AG04450 (cell line): ENCODE data around the gene NSMCE3. TPM values are rescaled to one million over a fixed set of nuclear protein-coding genes. Genes with fewer than 3 reads are reported as not detected.
"Not testable (repeated sequence)": the region's sequence is repeated elsewhere in the genome, so short reads cannot be mapped to it uniquely, and the experiment has no call there.

Source experiments
- CTCF ChIA-PET: fragments of 300-600, 350-600 bp; formaldehyde crosslinking; extraction: SDS; loops from one replicate; lab custom pipeline; 2022; ENCODE audit warnings: antibody characterized with exemption, inconsistent platforms; lab: Charles Lee
- POLR2A ChIA-PET: fragments of 350-600 bp; formaldehyde crosslinking; extraction: SDS; loops from one replicate; lab custom pipeline; 2021; ENCODE audit warnings: antibody characterized with exemption, inconsistent platforms; lab: Yijun Ruan, JAX
- DNase-seq: peaks from one replicate; pipeline ENCODE4 v3.0.0-alpha.2; 2011; ENCODE audit warnings: low read depth, low spot score
- H3K27ac ChIP-seq: one replicate; pipeline ENCODE4 v1.5.1; 2012; ENCODE audit warnings: low read depth, low read length, control low read depth
- H3K27me3 ChIP-seq: one replicate; pipeline ENCODE4 v1.6.0; 2012; ENCODE audit warnings: low read length; ENCODE audit not compliant: control insufficient read depth, insufficient read depth
- H3K4me3 ChIP-seq: 2 replicates; pipeline ENCODE4 v1.5.1; 2011; ENCODE audit warnings: mild to moderate bottlenecking, low read depth, low read length, control low read depth
- H3K9me3 ChIP-seq: 2 replicates; pipeline ENCODE4 v1.5.1; 2012; ENCODE audit warnings: low read length; ENCODE audit not compliant: control insufficient read depth, insufficient read depth
- CTCF ChIP-seq: IDR thresholded peaks from 2 replicates; pipeline ENCODE4 v1.5.1; 2011; ENCODE audit warnings: low read depth, low read length, control low read depth, inconsistent platforms
- polyA plus RNA-seq: library from polyadenylated mRNA; depleted of rRNA; stranded (reverse); fragments of >200 nt; gene quantifications from 2 replicates; pipeline ENCODE4 v1.2.3, GENCODE V29; 2011

The NSMCE3 gene
- polyA plus RNA-seq, 1 experiment, result 8.5 TPM

DNA sequence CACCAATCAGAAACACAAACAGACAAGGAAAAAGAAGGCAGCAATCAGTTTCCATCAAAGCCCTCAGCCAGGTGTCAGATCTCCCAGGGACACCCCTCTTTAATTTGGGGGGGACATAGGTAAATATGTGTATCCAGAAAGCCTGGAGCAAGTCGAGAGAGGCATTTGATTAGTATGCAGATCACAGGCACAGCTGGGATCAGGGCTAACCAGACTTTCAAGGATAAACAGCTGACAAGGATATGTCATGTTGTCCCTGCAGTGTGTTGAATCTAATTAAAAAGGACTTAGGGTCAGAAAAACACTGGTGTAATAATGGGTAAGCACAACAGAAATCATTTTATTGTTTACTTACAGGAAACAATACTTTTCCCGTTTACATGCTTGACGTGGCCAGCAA lies 30.2 kb downstream of the NSMCE3 start:
- H3K9me3 ChIP-seq, result no peaks in the 10 kb centered on the region
- POLR2A ChIA-PET, result no interaction called here
- no peak overlapping the region for H3K4me3 ChIP-seq
- CTCF ChIA-PET, result no interaction called here
- H3K27me3 ChIP-seq, result no peaks in the 10 kb centered on the region
- no peak overlapping the region for H3K27ac ChIP-seq
- no peak for DNase-seq
- no peak for TF ChIP-seq CTCF

GRCh38 chr15:29233566-29233965 lies 36.1 kb downstream of the NSMCE3 start:
- Histone ChIP-seq H3K4me3 (no peak overlapping the region), H3K9me3 (no peaks in the 10 kb centered on the region), H3K27me3 (no peaks in the 10 kb centered on the region), H3K27ac (no peak overlapping the region)
- ChIA-PET CTCF (no interaction called here), POLR2A (no interaction called here)
- no peak for TF ChIP-seq CTCF
- no peak for DNase-seq

GRCh38 chr15:29226436-29227208 lies 43.0 kb downstream of the NSMCE3 start:
- Histone ChIP-seq H3K27ac (no peak overlapping the region), H3K9me3 (peaks cover 7% of the 10 kb centered on the region), H3K4me3 (no peak overlapping the region), H3K27me3 (no peaks in the 10 kb centered on the region)
- POLR2A ChIA-PET, result no interaction called here
- CTCF ChIA-PET, result no interaction called here
- DNase-seq, result no peak
- no peak for TF ChIP-seq CTCF

GRCh38 chr15:29225534-29226234 lies 43.9 kb downstream of the NSMCE3 start:
- ChIA-PET CTCF (no interaction called here), POLR2A (no interaction called here)
- peaks cover 7% of the 10 kb centered on the region for H3K9me3 ChIP-seq
- no peak for DNase-seq
- no peak overlapping the region for H3K27ac ChIP-seq
- no peaks in the 10 kb centered on the region for H3K27me3 ChIP-seq
- no peak for TF ChIP-seq CTCF
- H3K4me3 ChIP-seq, result no peak overlapping the region

DNA sequence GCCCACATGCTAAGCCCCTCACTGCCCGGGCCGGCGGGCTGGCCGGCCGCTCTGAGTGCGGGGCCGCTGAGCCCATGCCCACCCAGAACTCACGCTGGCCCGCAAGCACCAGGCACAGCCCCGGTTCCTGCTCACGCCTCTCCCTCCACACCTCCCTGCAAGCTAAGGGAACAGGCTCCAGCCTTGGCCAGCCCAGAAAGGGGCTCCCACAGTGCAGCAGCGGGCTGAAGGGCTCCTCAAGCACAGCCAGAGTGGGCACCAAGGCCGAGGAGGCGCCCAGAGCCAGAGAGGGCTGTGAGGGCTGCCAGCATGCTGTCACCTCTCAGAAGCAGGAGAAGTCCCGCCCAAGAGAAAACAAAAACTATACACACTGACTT lies 44.6 kb downstream of the NSMCE3 start:
- CTCF ChIA-PET, H3K9me3 ChIP-seq, H3K27me3 ChIP-seq, H3K4me3 ChIP-seq, POLR2A ChIA-PET, H3K27ac ChIP-seq, DNase-seq: not testable (repeated sequence)

DNA sequence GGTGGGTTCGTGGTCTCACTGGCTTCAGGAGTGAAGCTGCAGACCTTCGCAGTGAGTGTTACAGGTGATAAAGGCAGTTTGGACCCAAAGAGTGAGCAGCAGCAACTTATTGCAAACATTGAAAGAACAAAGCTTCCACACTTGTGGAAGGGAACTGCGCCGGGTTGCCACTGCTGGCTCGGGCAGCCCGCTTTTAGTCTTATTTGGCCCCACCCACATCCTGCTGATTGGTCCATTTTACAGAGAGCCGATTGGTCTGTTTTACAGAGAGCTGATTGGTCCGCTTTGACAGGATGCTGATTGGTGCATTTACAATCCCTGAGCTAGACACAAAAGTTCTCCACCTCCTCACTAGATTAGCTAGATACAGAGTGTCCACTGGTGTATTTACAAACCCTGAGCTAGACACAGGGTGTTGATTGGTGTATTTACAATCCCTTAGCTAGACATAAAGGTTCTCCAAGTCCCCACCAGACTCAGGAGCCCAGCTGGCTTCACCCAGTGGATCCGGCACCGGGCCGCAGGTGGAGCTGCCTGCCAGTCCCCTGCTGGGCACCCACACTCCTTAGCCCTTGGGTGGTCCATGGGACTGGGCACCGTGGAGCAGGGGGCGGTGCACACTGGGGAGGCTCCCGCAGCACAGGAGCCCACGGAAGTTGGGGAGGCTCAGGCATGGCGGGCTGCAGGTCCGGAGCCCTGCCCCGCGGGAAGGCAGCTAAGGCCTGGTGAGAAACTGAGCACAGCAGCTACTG lies 45.2 kb downstream of the NSMCE3 start:
- DNase-seq, POLR2A ChIA-PET, CTCF ChIA-PET, H3K9me3 ChIP-seq, H3K27ac ChIP-seq, H3K4me3 ChIP-seq, H3K27me3 ChIP-seq: not testable (repeated sequence)
